ENCODE data around the gene IL10RB. TPM values are rescaled to one million over a fixed set of nuclear protein-coding genes. Genes with fewer than 3 reads are reported as not detected.

Gene IL10RB
- total RNA-seq, 2 donors from 2014 or later, result 6.6 to 27.0 TPM

DNA sequence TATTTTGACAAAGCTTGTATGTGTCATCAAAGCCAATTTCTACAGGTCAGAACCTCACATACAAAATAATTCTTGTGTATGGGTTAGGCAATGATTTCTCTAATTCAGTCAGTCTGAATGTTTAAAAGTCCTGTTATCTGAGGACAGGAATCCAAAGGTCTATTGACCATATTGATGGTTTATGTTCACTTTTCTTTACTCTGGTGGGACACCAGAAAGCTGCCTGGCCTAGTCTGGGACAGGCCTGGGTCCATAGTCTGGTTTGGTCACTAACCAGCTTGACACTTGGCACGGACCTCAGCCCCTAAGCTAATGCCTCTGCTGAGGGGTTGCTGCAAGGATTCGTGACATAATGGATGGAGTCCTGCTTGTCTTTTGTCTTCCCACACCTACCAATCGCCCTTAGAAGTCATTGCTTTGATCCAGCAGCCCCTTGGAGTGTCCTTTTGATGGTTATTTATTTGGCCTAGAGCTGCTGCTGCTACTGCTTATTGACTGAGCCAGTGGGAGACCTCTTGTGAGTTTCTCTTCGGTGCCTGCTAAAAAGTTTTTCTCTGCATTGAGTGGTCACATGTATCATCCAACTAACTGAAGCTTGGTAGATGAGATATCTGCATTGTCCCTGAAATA is 20.8 kb upstream of the IL10RB start:
- no peaks in the 10 kb centered on the region for H3K27me3 ChIP-seq
- no peak for DNase-seq
- ATAC-seq, result no peak
- intact Hi-C loops (cut with DNase I), result no loop called here
- WGBS, 2 donors, result 80 to 90% methylated on average over 4 of the region's 4 CpGs
- H3K9me3 ChIP-seq, result no peaks in the 10 kb centered on the region
- H3K4me1 ChIP-seq, result no peaks in the 10 kb centered on the region
- peaks cover 4 to 19% of the 10 kb centered on the region in 2 donors for H3K36me3 ChIP-seq (replicated peaks in 1 of 2; ENCODE audit: insufficient read depth in 1 of 2, low read depth in 2 of 2)
- H3K4me3 ChIP-seq, result no peak overlapping the region
- no peak for TF ChIP-seq POLR2A (IDR thresholded peaks at IDR 0.05)
- no peak for TF ChIP-seq CTCF (IDR thresholded peaks at IDR 0.05)
- no peak overlapping the region for H3K27ac ChIP-seq

GRCh38 chr21:33246506-33246905 is 19.7 kb upstream of the IL10RB start:
- ATAC-seq, result no peak
- 88 to 95% methylated on average over 5 of the region's 5 CpGs for WGBS, 2 donors
- Histone ChIP-seq H3K27me3 (no peaks in the 10 kb centered on the region), H3K36me3 (replicated peaks in 1 of 2; ENCODE audit: insufficient read depth in 1 of 2, low read depth in 2 of 2) (peaks cover 4 to 21% of the 10 kb centered on the region in 2 donors), H3K4me1 (no peaks in the 10 kb centered on the region), H3K9me3 (no peaks in the 10 kb centered on the region), H3K4me3 (no peak overlapping the region), H3K27ac (no peak overlapping the region)
- intact Hi-C loops (cut with DNase I), result no loop called here
- DNase-seq, result no peak
- no peak for TF ChIP-seq CTCF (IDR thresholded peaks at IDR 0.05)
- TF ChIP-seq POLR2A (IDR thresholded peaks at IDR 0.05), result no peak

DNA sequence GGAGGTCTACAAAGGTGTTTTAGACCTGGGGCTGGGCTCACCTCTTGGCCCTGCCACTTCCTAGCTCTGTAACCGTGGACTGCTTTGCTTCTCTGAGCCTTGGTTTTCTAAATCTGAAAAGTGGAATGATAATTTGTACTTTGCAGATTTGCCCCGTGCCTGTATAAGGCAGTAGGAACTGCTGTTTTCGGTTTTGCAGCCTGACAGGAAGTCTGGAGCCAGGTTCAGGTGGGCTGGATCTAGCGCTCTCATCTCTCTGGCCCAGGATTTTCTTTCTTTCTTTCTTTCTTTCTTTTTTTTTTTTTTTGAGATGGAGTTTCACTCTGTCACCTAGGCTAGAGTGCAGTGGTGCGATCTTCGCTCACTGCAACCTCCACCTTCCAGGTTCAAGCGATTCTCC is 19.2 kb upstream of the IL10RB start:
- 94 to 95% methylated on average over 7 of the region's 7 CpGs for WGBS, 2 donors
- peaks cover 4 to 21% of the 10 kb centered on the region in 2 donors for H3K36me3 ChIP-seq (replicated peaks in 1 of 2; ENCODE audit: insufficient read depth in 1 of 2, low read depth in 2 of 2)
- intact Hi-C loops (cut with DNase I), result no loop called here
- no peak overlapping the region for H3K27ac ChIP-seq
- DNase-seq (no peak), ATAC-seq (no peak)
- H3K4me1 ChIP-seq, result no peaks in the 10 kb centered on the region
- no peaks in the 10 kb centered on the region for H3K9me3 ChIP-seq
- TF ChIP-seq CTCF (IDR thresholded peaks at IDR 0.05) (no peak), POLR2A (IDR thresholded peaks at IDR 0.05) (no peak)
- H3K27me3 ChIP-seq, result no peaks in the 10 kb centered on the region
- no peak overlapping the region for H3K4me3 ChIP-seq

DNA sequence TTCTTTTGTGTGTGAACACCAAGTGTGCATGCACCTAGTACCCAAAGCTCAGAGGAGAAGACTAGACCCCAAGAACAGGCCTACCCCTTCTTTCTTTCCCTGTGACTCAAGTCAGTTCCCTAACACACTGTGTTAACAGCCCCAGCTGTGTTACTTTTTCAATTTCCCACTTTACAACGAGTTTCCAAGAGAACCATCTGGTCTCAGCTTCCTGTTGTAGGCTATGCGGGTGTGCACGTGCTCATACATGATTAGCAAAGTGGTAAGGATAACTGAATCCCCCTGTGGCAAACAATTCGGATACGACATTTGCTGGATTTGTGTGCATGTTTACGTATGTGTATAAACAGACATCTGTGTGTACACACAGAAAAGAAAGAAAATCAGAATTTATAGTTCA is 18.6 kb upstream of the IL10RB start:
- H3K27me3 ChIP-seq, result no peaks in the 10 kb centered on the region
- H3K9me3 ChIP-seq, result no peaks in the 10 kb centered on the region
- ATAC-seq (no peak), DNase-seq (no peak)
- H3K4me1 ChIP-seq, result no peaks in the 10 kb centered on the region
- H3K4me3 ChIP-seq, result no peak overlapping the region
- 53 to 72% methylated on average over 6 of the region's 6 CpGs for WGBS, 2 donors
- TF ChIP-seq POLR2A (IDR thresholded peaks at IDR 0.05), result no peak
- TF ChIP-seq CTCF (IDR thresholded peaks at IDR 0.05), result no peak
- peaks cover 4 to 26% of the 10 kb centered on the region in 2 donors for H3K36me3 ChIP-seq (replicated peaks in 1 of 2; ENCODE audit: insufficient read depth in 1 of 2, low read depth in 2 of 2)
- no peak overlapping the region for H3K27ac ChIP-seq
- intact Hi-C loops (cut with DNase I), result no loop called here

- Histone ChIP-seq H3K27ac (no peak overlapping the region), H3K4me1 (no peaks in the 10 kb centered on the region), H3K36me3 (replicated peaks in 1 of 2; ENCODE audit: insufficient read depth in 1 of 2, low read depth in 2 of 2) (peaks cover 4 to 34% of the 10 kb centered on the region in 2 donors), H3K4me3 (no peak overlapping the region), H3K27me3 (no peaks in the 10 kb centered on the region), H3K9me3 (no peaks in the 10 kb centered on the region)
- TF ChIP-seq POLR2A (IDR thresholded peaks at IDR 0.05) (no peak), CTCF (IDR thresholded peaks at IDR 0.05) (no peak)
- DNase-seq (no peak), ATAC-seq (no peak)
- intact Hi-C loops (cut with DNase I), result no loop called here
- 88 to 92% methylated on average over 7 of the region's 7 CpGs for WGBS, 2 donors
Measured at GRCh38 chr21:33249331-33250002, 16.7 kb upstream of the IL10RB start.

Data from body of pancreas (tissue), 4 donors.